ENCODE data around the gene GRHL1. TPM values are rescaled to one million over a fixed set of nuclear protein-coding genes. Genes with fewer than 3 reads are reported as not detected.
"Not testable (repeated sequence)": the region's sequence is repeated elsewhere in the genome, so short reads cannot be mapped to it uniquely, and the experiment has no call there.

The GRHL1 gene
- total RNA-seq, 1 donor from 2014 or later: 0.53 TPM

- no peak for DNase-seq (ENCODE audit: low read depth, low spot score)
These were observed 71.6 kb downstream of the GRHL1 start for GRCh38 chr2:10022966-10023662.

GRCh38 chr2:10026940-10027569 lies 75.6 kb downstream of the GRHL1 start:
- DNase-seq (ENCODE audit: low read depth, low spot score): no peak

- no peak for DNase-seq (ENCODE audit: low read depth, low spot score)
These were observed 76.3 kb downstream of the GRHL1 start for GRCh38 chr2:10027660-10028330.

- no peak for DNase-seq (ENCODE audit: low read depth, low spot score)
These were observed 77.0 kb downstream of the GRHL1 start for GRCh38 chr2:10028407-10028987.

GRCh38 chr2:10028988-10029874 lies 77.7 kb downstream of the GRHL1 start:
- DNase-seq (ENCODE audit: low read depth, low spot score): no peak

GRCh38 chr2:10029875-10030223 lies 78.4 kb downstream of the GRHL1 start:
- DNase-seq (ENCODE audit: low read depth, low spot score): no peak

GRCh38 chr2:10030311-10030736 lies 78.8 kb downstream of the GRHL1 start:
- DNase-seq (ENCODE audit: low read depth, low spot score): no peak

- not testable (repeated sequence) for DNase-seq (ENCODE audit: low read depth, low spot score)
These were observed 79.3 kb downstream of the GRHL1 start for GRCh38 chr2:10030798-10031197.

GRCh38 chr2:10031886-10032745 lies 80.6 kb downstream of the GRHL1 start:
- no peak for DNase-seq (ENCODE audit: low read depth, low spot score)

GRCh38 chr2:10032746-10033105 lies 81.2 kb downstream of the GRHL1 start:
- no peak for DNase-seq (ENCODE audit: low read depth, low spot score)

- DNase-seq (ENCODE audit: low read depth, low spot score): no peak
These were observed 81.9 kb downstream of the GRHL1 start for GRCh38 chr2:10033251-10034006.

GRCh38 chr2:10034333-10035052 lies 83.0 kb downstream of the GRHL1 start:
- no peak for DNase-seq (ENCODE audit: low read depth, low spot score)

- DNase-seq (ENCODE audit: low read depth, low spot score): no peak
These were observed 83.5 kb downstream of the GRHL1 start for GRCh38 chr2:10035053-10035422.

- no peak for DNase-seq (ENCODE audit: low read depth, low spot score)
These were observed 84.1 kb downstream of the GRHL1 start for GRCh38 chr2:10035633-10036032.

- no peak for DNase-seq (ENCODE audit: low read depth, low spot score)
These were observed 84.8 kb downstream of the GRHL1 start for GRCh38 chr2:10036095-10036884.

- no peak for DNase-seq (ENCODE audit: low read depth, low spot score)
These were observed 86.6 kb downstream of the GRHL1 start for GRCh38 chr2:10038123-10038522.

GRCh38 chr2:10038716-10039115 lies 87.2 kb downstream of the GRHL1 start:
- no peak for DNase-seq (ENCODE audit: low read depth, low spot score)
